Gastroesophageal sphincter (tissue), 2 donors: ENCODE results near the gene LIX1.

Experiments used
- EP300 ChIP-seq: sonication (generic); formaldehyde crosslinking; IDR thresholded peaks from one replicate; pipeline ENCODE4 v1.6.1; 2017; ENCODE audit warnings: antibody characterized with exemption, mild to moderate bottlenecking
- POLR2A ChIP-seq, 2 donors: fragments of 450-650 bp; IDR thresholded peaks; one replicate each; pipeline ENCODE4 v1.6.1; 2017; ENCODE audit warnings: antibody characterized with exemption in 2 of 2, mild to moderate bottlenecking in 2 of 2, moderate library complexity in 1 of 2

GRCh38 chr5:97131139-97131710 lies 11.2 kb downstream of the LIX1 start:
- TF ChIP-seq EP300, result no peak
- TF ChIP-seq POLR2A (IDR thresholded peaks at IDR 0.05), result no peak
